SU-DHL-6 (cell line): ENCODE results near the gene ATP8A2.

Source experiments
- H2AFZ ChIP-seq: fragments of 200-600 bp; sonication (generic); 2 replicates; pipeline ENCODE4 v1.6.1; 2014; ENCODE audit warnings: low read depth, mild to moderate bottlenecking, moderate library complexity, mixed read lengths, antibody characterized with exemption, low read length; ENCODE audit not compliant: severe bottlenecking
- H3F3A ChIP-seq: fragments of 200-600 bp; shearing (Covaris generic); 2 replicates; pipeline ENCODE4 v1.6.0; 2016; ENCODE audit warnings: antibody characterized with exemption, mild to moderate bottlenecking; ENCODE audit not compliant: insufficient read depth
- H3K27ac ChIP-seq: fragments of 200-600 bp; sonication (generic); 2 replicates; pipeline ENCODE4 v1.5.1; 2016; ENCODE audit warnings: low read depth, mild to moderate bottlenecking, low read length, moderate library complexity, mixed read lengths
- H3K27me3 ChIP-seq: fragments of 200-600 bp; sonication (generic), shearing (Covaris generic); 2 replicates; pipeline ENCODE4 v1.6.0; 2014; ENCODE audit warnings: mild to moderate bottlenecking, low read length
- H3K36me3 ChIP-seq: fragments of 200-600 bp; sonication (generic); 2 replicates; pipeline ENCODE4 v1.6.1; 2014; ENCODE audit warnings: mild to moderate bottlenecking, low read length, mixed read lengths
- H3K4me2 ChIP-seq: fragments of 300-600, 200-600 bp; shearing (Covaris generic), sonication (generic); 2 replicates; pipeline ENCODE4 v1.6.0; 2014; ENCODE audit warnings: low read length, low read depth, mild to moderate bottlenecking; ENCODE audit not compliant: poor library complexity, severe bottlenecking
- H3K4me3 ChIP-seq: fragments of 200-600 bp; sonication (generic); 2 replicates; pipeline ENCODE4 v1.5.1; 2014; ENCODE audit warnings: antibody characterized with exemption, low read length, mild to moderate bottlenecking, mixed read lengths; ENCODE audit not compliant: insufficient read depth, poor library complexity, severe bottlenecking
- H3K79me2 ChIP-seq: fragments of 200-600 bp; sonication (generic); 2 replicates; pipeline ENCODE4 v1.6.1; 2014; ENCODE audit warnings: mild to moderate bottlenecking, low read length, moderate library complexity; ENCODE audit not compliant: insufficient read depth
- H3K9ac ChIP-seq: fragments of 200-600 bp; sonication (generic); 2 replicates; pipeline ENCODE4 v1.7.0; 2014; ENCODE audit warnings: mild to moderate bottlenecking, low read length
- H3K9me2 ChIP-seq: fragments of 200-600 bp; sonication (generic); replicated peaks from 2 replicates; pipeline ENCODE4 v1.6.1; 2014; ENCODE audit warnings: low read length; ENCODE audit not compliant: insufficient read depth
- H3K9me3 ChIP-seq: fragments of 200-600 bp; sonication (generic); 2 replicates; pipeline ENCODE4 v1.6.1; 2014; ENCODE audit warnings: low read length, mixed read lengths; ENCODE audit not compliant: insufficient read depth
- H4K20me1 ChIP-seq: fragments of 200-600 bp; sonication (generic); 2 replicates; pipeline ENCODE4 v1.6.1; 2014; ENCODE audit warnings: low read depth, mild to moderate bottlenecking, antibody characterized with exemption, low read length, moderate library complexity, mixed read lengths
- EZH2phosphoT487 ChIP-seq: fragments of 200-600 bp; sonication (generic), shearing (Covaris generic); conservative IDR thresholded peaks from 2 replicates; pipeline ENCODE4 v1.6.1; 2018; ENCODE audit warnings: mild to moderate bottlenecking, antibody characterized with exemption, low read length, moderate library complexity, mixed read lengths
- TF ChIP-seq, protein P1 (sequence below): fragments of 200-600 bp; sonication (generic); IDR thresholded peaks from one replicate; pipeline ENCODE4 v1.5.1; 2017; ENCODE audit warnings: antibody characterized with exemption, mild to moderate bottlenecking, low read length, moderate library complexity; ENCODE audit not compliant: insufficient read depth, poor library complexity, severe bottlenecking

ATP8A2 gene

DNA sequence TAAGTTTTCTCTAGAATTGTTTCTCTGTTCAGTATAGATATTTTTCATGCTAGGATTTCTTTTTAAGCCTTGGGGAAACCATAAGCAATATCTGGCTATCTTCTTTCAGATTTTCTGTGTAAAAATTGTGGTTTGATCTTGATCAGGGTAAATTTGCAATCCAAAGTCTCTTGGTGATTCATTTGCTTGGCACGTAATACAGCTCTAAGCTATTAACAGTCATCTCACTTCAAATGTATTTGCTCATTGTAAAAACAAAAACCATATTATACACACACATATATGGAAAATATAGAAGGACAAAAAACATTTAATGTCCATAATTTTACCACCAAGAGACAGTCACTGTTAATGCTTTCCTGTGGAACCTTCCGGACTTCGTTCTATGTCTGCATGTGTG lies 489.1 kb downstream of the ATP8A2 start:
- Histone ChIP-seq H3K9ac (no peak overlapping the region), H3K27me3 (no peaks in the 10 kb centered on the region), H3K4me3 (no peak overlapping the region), H3K27ac (no peak overlapping the region), H3K9me3 (no peaks in the 10 kb centered on the region), H3K9me2 (no peaks in the 10 kb centered on the region), H4K20me1 (no peaks in the 10 kb centered on the region), H3K4me2 (no peak overlapping the region), H3K79me2 (no peaks in the 10 kb centered on the region), H3K36me3 (no peaks in the 10 kb centered on the region), H3F3A (no peaks in the 10 kb centered on the region), H2AFZ (no peak overlapping the region)
- TF ChIP-seq EZH2phosphoT487: no peak
- TF ChIP-seq, protein P1, sequence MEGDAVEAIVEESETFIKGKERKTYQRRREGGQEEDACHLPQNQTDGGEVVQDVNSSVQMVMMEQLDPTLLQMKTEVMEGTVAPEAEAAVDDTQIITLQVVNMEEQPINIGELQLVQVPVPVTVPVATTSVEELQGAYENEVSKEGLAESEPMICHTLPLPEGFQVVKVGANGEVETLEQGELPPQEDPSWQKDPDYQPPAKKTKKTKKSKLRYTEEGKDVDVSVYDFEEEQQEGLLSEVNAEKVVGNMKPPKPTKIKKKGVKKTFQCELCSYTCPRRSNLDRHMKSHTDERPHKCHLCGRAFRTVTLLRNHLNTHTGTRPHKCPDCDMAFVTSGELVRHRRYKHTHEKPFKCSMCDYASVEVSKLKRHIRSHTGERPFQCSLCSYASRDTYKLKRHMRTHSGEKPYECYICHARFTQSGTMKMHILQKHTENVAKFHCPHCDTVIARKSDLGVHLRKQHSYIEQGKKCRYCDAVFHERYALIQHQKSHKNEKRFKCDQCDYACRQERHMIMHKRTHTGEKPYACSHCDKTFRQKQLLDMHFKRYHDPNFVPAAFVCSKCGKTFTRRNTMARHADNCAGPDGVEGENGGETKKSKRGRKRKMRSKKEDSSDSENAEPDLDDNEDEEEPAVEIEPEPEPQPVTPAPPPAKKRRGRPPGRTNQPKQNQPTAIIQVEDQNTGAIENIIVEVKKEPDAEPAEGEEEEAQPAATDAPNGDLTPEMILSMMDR: no peak

GRCh38 chr13:25862156-25862555 lies 490.4 kb downstream of the ATP8A2 start:
- H3K9me3 ChIP-seq: no peaks in the 10 kb centered on the region
- no peaks in the 10 kb centered on the region for H3K79me2 ChIP-seq
- H3K9me2 ChIP-seq: no peaks in the 10 kb centered on the region
- no peak overlapping the region for H3K27ac ChIP-seq
- H3K4me3 ChIP-seq: no peak overlapping the region
- H3F3A ChIP-seq: no peaks in the 10 kb centered on the region
- H3K9ac ChIP-seq: no peak overlapping the region
- H4K20me1 ChIP-seq: no peaks in the 10 kb centered on the region
- H2AFZ ChIP-seq: no peak overlapping the region
- H3K36me3 ChIP-seq: no peaks in the 10 kb centered on the region
- TF ChIP-seq EZH2phosphoT487: no peak
- TF ChIP-seq, protein P1: no peak
- no peaks in the 10 kb centered on the region for H3K27me3 ChIP-seq
- no peak overlapping the region for H3K4me2 ChIP-seq

GRCh38 chr13:25864116-25864515 lies 492.3 kb downstream of the ATP8A2 start:
- Histone ChIP-seq H2AFZ (no peak overlapping the region), H3K9ac (no peak overlapping the region), H3K36me3 (no peaks in the 10 kb centered on the region), H3K4me2 (no peak overlapping the region), H3K9me3 (no peaks in the 10 kb centered on the region), H3F3A (no peaks in the 10 kb centered on the region), H3K4me3 (no peak overlapping the region), H3K27ac (no peak overlapping the region), H3K9me2 (no peaks in the 10 kb centered on the region), H4K20me1 (no peaks in the 10 kb centered on the region), H3K27me3 (no peaks in the 10 kb centered on the region), H3K79me2 (no peaks in the 10 kb centered on the region)
- TF ChIP-seq, protein P1: no peak
- TF ChIP-seq EZH2phosphoT487: no peak
